Peyer's patch (tissue), 4 donors: Measurements from ENCODE around the gene CCDC175. TPM values are rescaled to one million over a fixed set of nuclear protein-coding genes. Genes with fewer than 3 reads are reported as not detected.

ENCODE experiments used
- DNase-seq, 3 donors: peaks; one replicate each; pipeline ENCODE4 v3.0.0-alpha.2; 2017 to 2019
- H3K27ac ChIP-seq, 4 donors: fragments of 200-600 bp; sonication (generic); one replicate each; pipeline ENCODE4 v1.5.1; 2016 to 2019
- H3K27me3 ChIP-seq, 2 donors: fragments of 200-600 bp; sonication (generic); one replicate each; pipeline ENCODE4 v1.5.1; 2019
- H3K36me3 ChIP-seq, 3 donors: fragments of 200-600 bp; sonication (generic); one replicate each; pipeline ENCODE4 v1.5.1; 2016 to 2019
- H3K4me1 ChIP-seq, 4 donors: fragments of 200-600 bp; sonication (generic); one replicate each; pipeline ENCODE4 v1.5.1; 2016 to 2019
- H3K4me3 ChIP-seq, 4 donors: fragments of 200-600 bp; sonication (generic); 1 replicate in 3 of 4; 2 replicates in 1 of 4; pipeline ENCODE4 v1.5.1; 2016 to 2019; ENCODE audit warnings: mild to moderate bottlenecking in 1 of 4
- H3K9me3 ChIP-seq, 4 donors: fragments of 200-600 bp; sonication (generic); one replicate each; pipeline ENCODE4 v1.5.1; 2016 to 2019; ENCODE audit warnings: mild to moderate bottlenecking in 1 of 4
- POLR2A ChIP-seq, 2 donors: fragments of 450-650 bp; IDR thresholded peaks; one replicate each; pipeline ENCODE4 v1.5.1; 2017; ENCODE audit warnings: antibody characterized with exemption in 2 of 2, mild to moderate bottlenecking in 2 of 2, moderate library complexity in 2 of 2
- total RNA-seq, 4 donors: library from RNA; depleted of rRNA; stranded (reverse); fragments of >200 nt; gene quantifications; one replicate each; pipeline ENCODE4 v1.1.0, GENCODE V29; 2016
- TF ChIP-seq, protein P1 (sequence below), 6 experiments: fragments of 450-650 bp in 4 of 6; fragments of 200-600 bp in 2 of 6; sonication (generic) in 1 of 6; IDR thresholded peaks; one replicate each; pipeline ENCODE4 v1.5.1; 2017 to 2019; ENCODE audit warnings: antibody characterized with exemption in 6 of 6, mild to moderate bottlenecking in 3 of 6, moderate library complexity in 1 of 6

The CCDC175 gene
- total RNA-seq, 4 donors from 2014 or later, result 1.6 TPM; not detected in 3

DNA sequence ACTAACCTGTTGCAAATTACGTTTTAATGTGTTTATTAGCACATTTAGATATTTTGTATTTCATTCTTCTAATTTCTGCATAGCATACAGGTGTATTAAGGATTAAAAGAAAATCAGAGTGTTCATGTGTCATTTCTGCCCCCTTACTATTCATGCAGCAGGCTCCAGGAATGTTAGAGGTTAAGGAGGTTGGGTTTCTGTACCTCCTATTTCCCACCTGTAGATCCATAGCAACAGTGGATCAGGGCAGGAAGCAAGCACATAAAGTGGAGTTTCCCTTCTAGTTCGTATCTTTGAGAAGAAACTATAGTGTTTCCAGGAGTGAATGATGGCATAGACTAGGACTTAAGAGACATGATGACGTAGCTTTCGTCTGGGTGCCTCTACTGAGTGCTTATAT, 73.4 kb downstream of the CCDC175 start:
- Histone ChIP-seq H3K4me3 (no peak overlapping the region), H3K9me3 (no peaks in the 10 kb centered on the region), H3K27ac (no peak overlapping the region), H3K4me1 (no peaks in the 10 kb centered on the region), H3K27me3 (no peaks in the 10 kb centered on the region), H3K36me3 (peaks cover 0 to 32% (median 0%) of the 10 kb centered on the region in 3 donors)
- DNase-seq, result no peak
- TF ChIP-seq, protein P1, sequence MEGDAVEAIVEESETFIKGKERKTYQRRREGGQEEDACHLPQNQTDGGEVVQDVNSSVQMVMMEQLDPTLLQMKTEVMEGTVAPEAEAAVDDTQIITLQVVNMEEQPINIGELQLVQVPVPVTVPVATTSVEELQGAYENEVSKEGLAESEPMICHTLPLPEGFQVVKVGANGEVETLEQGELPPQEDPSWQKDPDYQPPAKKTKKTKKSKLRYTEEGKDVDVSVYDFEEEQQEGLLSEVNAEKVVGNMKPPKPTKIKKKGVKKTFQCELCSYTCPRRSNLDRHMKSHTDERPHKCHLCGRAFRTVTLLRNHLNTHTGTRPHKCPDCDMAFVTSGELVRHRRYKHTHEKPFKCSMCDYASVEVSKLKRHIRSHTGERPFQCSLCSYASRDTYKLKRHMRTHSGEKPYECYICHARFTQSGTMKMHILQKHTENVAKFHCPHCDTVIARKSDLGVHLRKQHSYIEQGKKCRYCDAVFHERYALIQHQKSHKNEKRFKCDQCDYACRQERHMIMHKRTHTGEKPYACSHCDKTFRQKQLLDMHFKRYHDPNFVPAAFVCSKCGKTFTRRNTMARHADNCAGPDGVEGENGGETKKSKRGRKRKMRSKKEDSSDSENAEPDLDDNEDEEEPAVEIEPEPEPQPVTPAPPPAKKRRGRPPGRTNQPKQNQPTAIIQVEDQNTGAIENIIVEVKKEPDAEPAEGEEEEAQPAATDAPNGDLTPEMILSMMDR (IDR thresholded peaks at IDR 0.05), result no peak
- no peak for TF ChIP-seq POLR2A (IDR thresholded peaks at IDR 0.05)

- H3K27me3 ChIP-seq, result no peaks in the 10 kb centered on the region
- H3K9me3 ChIP-seq, result no peaks in the 10 kb centered on the region
- H3K4me3 ChIP-seq, result no peak overlapping the region
- H3K36me3 ChIP-seq, result peaks cover 0 to 54% (median 0%) of the 10 kb centered on the region in 3 donors
- no peak for TF ChIP-seq POLR2A (IDR thresholded peaks at IDR 0.05)
- TF ChIP-seq, protein P1 (IDR thresholded peaks at IDR 0.05), result no peak
- no peaks in the 10 kb centered on the region for H3K4me1 ChIP-seq
- H3K27ac ChIP-seq, result no peak overlapping the region
- no peak for DNase-seq
Observed at GRCh38 chr14:59500732-59501131, 75.9 kb downstream of the CCDC175 start.

DNA sequence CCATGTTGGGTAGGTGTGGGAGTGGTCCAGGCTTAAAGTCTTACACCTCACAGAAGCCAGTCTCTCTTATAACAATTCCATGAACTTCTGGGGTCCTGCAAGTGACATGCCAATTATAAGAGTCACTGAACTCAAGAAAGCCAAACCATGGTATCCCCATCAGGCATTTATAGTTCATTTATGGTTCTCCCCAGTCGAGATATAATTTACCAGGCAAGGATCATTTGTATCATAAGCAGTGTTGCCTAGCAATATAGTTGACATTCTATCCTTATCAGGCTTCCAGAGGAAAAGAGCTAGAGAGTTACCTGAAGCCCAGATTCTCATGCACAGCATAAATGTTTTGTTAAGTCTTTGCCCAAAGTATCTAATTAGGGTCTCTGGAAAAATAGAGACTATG, 84.2 kb downstream of the CCDC175 start:
- peaks cover 0 to 74% (median 0%) of the 10 kb centered on the region in 3 donors for H3K36me3 ChIP-seq
- no peaks in the 10 kb centered on the region for H3K9me3 ChIP-seq
- H3K27ac ChIP-seq, result no peak overlapping the region
- peaks cover 0 to 8% (median 0%) of the 10 kb centered on the region in 4 donors for H3K4me1 ChIP-seq
- H3K27me3 ChIP-seq, result no peaks in the 10 kb centered on the region
- TF ChIP-seq POLR2A (IDR thresholded peaks at IDR 0.05), result no peak
- TF ChIP-seq, protein P1 (IDR thresholded peaks at IDR 0.05), result no peak
- no peak overlapping the region for H3K4me3 ChIP-seq
- DNase-seq, result no peak

- TF ChIP-seq, protein P1 (IDR thresholded peaks at IDR 0.05), result no peak
- no peak for TF ChIP-seq POLR2A (IDR thresholded peaks at IDR 0.05)
- Histone ChIP-seq H3K27ac (no peak overlapping the region), H3K9me3 (no peaks in the 10 kb centered on the region), H3K4me3 (no peak overlapping the region), H3K27me3 (no peaks in the 10 kb centered on the region), H3K36me3 (peaks cover 0 to 59% (median 0%) of the 10 kb centered on the region in 3 donors), H3K4me1 (peaks cover 0 to 21% (median 4%) of the 10 kb centered on the region in 4 donors)
- DNase-seq, result no peak
Observed at GRCh38 chr14:59490756-59491155, 85.9 kb downstream of the CCDC175 start.

GRCh38 chr14:59484639-59485175, 91.9 kb downstream of the CCDC175 start:
- peak overlapping the region; percentile 73 to 93 (median 89) for H3K27ac ChIP-seq
- H3K4me3 ChIP-seq, result peak overlapping the region; percentile 68 to 93 (median 76)
- H3K4me1 ChIP-seq, result peaks cover 0 to 56% (median 9%) of the 10 kb centered on the region in 4 donors
- no peaks in the 10 kb centered on the region for H3K9me3 ChIP-seq
- peaks cover 0 to 17% (median 0%) of the 10 kb centered on the region in 3 donors for H3K36me3 ChIP-seq
- TF ChIP-seq, protein P1 (IDR thresholded peaks at IDR 0.05), result no peak
- no peak for DNase-seq
- H3K27me3 ChIP-seq, result no peaks in the 10 kb centered on the region
